Mesenchymal stem cell (in vitro differentiated cells and primary cell): ENCODE measurements around the gene TBCK.

ENCODE experiments used
- DNase-seq: peaks from one replicate; pipeline ENCODE4 v3.0.0-alpha.2; 2013
- H2AFZ ChIP-seq: one replicate; pipeline ENCODE4 v1.6.1; 2013; ENCODE audit warnings: low read depth, mild to moderate bottlenecking, control low read depth, inconsistent platforms, low read length, moderate library complexity
- H2AK5ac ChIP-seq: 2 replicates; pipeline ENCODE4 v1.6.1; 2013; ENCODE audit warnings: low read length, moderate library complexity, mild to moderate bottlenecking, inconsistent platforms; ENCODE audit not compliant: severe bottlenecking
- H2BK120ac ChIP-seq: one replicate; pipeline ENCODE4 v1.6.1; 2013; ENCODE audit warnings: low read depth, mild to moderate bottlenecking, inconsistent platforms, low read length, moderate library complexity
- H2BK12ac ChIP-seq, 2 experiments: one replicate each; pipeline ENCODE4 v1.6.1; 2013; ENCODE audit warnings: inconsistent platforms in 2 of 2, low read length in 2 of 2, mild to moderate bottlenecking in 2 of 2, moderate library complexity in 2 of 2, control low read depth in 1 of 2
- H2BK15ac ChIP-seq: one replicate; pipeline ENCODE4 v1.6.1; 2013; ENCODE audit warnings: mild to moderate bottlenecking, low read depth, inconsistent platforms; ENCODE audit not compliant: poor library complexity, severe bottlenecking
- H2BK5ac ChIP-seq: 2 replicates; pipeline ENCODE4 v1.6.1; 2013; ENCODE audit warnings: low read depth, mild to moderate bottlenecking, low read length, control low read depth, inconsistent platforms; ENCODE audit not compliant: poor library complexity, severe bottlenecking
- H3K14ac ChIP-seq, 2 experiments: one replicate each; pipeline ENCODE4 v1.6.1; 2013; ENCODE audit warnings: inconsistent platforms in 2 of 2, low read length in 2 of 2, control low read depth in 1 of 2, mild to moderate bottlenecking in 1 of 2, moderate library complexity in 1 of 2
- H3K18ac ChIP-seq, 2 experiments: one replicate each; pipeline ENCODE4 v1.6.1; 2013; ENCODE audit warnings: inconsistent platforms in 2 of 2, low read length in 2 of 2, control low read depth in 1 of 2, low read depth in 1 of 2, mild to moderate bottlenecking in 1 of 2
- H3K23ac ChIP-seq, 2 experiments: one replicate each; pipeline ENCODE4 v1.6.1; 2013; ENCODE audit warnings: inconsistent platforms in 2 of 2, low read length in 2 of 2, mild to moderate bottlenecking in 2 of 2, moderate library complexity in 2 of 2, control low read depth in 1 of 2
- H3K27ac ChIP-seq: 2 replicates; pipeline ENCODE4 v1.5.1; 2013; ENCODE audit warnings: mild to moderate bottlenecking, moderate library complexity, low read length, control low read depth, inconsistent platforms; ENCODE audit not compliant: poor library complexity, severe bottlenecking
- H3K27me3 ChIP-seq, 2 experiments: 2 replicates each; pipeline versions ENCODE4 v1.6.1 to v1.7.0; 2013; ENCODE audit warnings: low read length in 2 of 2, mild to moderate bottlenecking in 2 of 2, moderate library complexity in 2 of 2, control low read depth in 1 of 2, inconsistent platforms in 1 of 2; ENCODE audit not compliant: control insufficient read depth in 1 of 2, insufficient read depth in 1 of 2
- H3K36me3 ChIP-seq, 2 experiments: 2 replicates each; pipeline versions ENCODE4 v1.6.1 to v1.7.0; 2013; ENCODE audit warnings: low read length in 2 of 2, control low read depth in 1 of 2, inconsistent platforms in 1 of 2, low read depth in 1 of 2, mild to moderate bottlenecking in 1 of 2; ENCODE audit not compliant: insufficient read depth in 2 of 2, control insufficient read depth in 1 of 2
- H3K4ac ChIP-seq, 2 experiments: one replicate each; pipeline ENCODE4 v1.6.1; 2013; ENCODE audit warnings: inconsistent platforms in 2 of 2, low read length in 2 of 2, mild to moderate bottlenecking in 2 of 2, moderate library complexity in 2 of 2, control low read depth in 1 of 2, low read depth in 1 of 2
- H3K4me1 ChIP-seq: 2 replicates; pipeline ENCODE4 v1.6.1; 2013; ENCODE audit warnings: low read depth, low read length, control low read depth; ENCODE audit not compliant: control insufficient read depth, insufficient read depth
- H3K4me2 ChIP-seq: 2 replicates; pipeline ENCODE4 v1.6.1; 2013; ENCODE audit warnings: low read length, mild to moderate bottlenecking, inconsistent platforms; ENCODE audit not compliant: poor library complexity, severe bottlenecking
- H3K4me3 ChIP-seq, 2 experiments: 2 replicates each; pipeline versions ENCODE4 v1.5.1 to v1.7.0; 2013; ENCODE audit warnings: low read length in 2 of 2, mild to moderate bottlenecking in 2 of 2, control low read depth in 1 of 2, low read depth in 1 of 2; ENCODE audit not compliant: insufficient read depth in 1 of 2
- H3K79me1 ChIP-seq: replicated peaks from 2 replicates; pipeline ENCODE4 v1.6.1; 2013; ENCODE audit warnings: mild to moderate bottlenecking, control low read depth, low read length, inconsistent platforms; ENCODE audit not compliant: poor library complexity, severe bottlenecking
- H3K9ac ChIP-seq: 2 replicates; pipeline ENCODE4 v1.7.0; 2013; ENCODE audit warnings: mild to moderate bottlenecking, low read length, moderate library complexity
- H3K9me3 ChIP-seq: 2 replicates; pipeline ENCODE4 v1.7.0; 2013; ENCODE audit warnings: mild to moderate bottlenecking, low read length; ENCODE audit not compliant: control insufficient read depth
- H4K8ac ChIP-seq: one replicate; pipeline ENCODE4 v1.6.1; 2013; ENCODE audit warnings: inconsistent platforms, mild to moderate bottlenecking, low read length, moderate library complexity
- H4K91ac ChIP-seq: one replicate; pipeline ENCODE4 v1.6.1; 2013; ENCODE audit warnings: mild to moderate bottlenecking, low read length, inconsistent platforms
- WGBS: methylation state at CpG from one replicate; pipeline ENCODE4 v1.1.7; 2013; ENCODE audit warnings: mixed read lengths; 5-methylcytosine and 5-hydroxymethylcytosine counted together

The TBCK gene

DNA sequence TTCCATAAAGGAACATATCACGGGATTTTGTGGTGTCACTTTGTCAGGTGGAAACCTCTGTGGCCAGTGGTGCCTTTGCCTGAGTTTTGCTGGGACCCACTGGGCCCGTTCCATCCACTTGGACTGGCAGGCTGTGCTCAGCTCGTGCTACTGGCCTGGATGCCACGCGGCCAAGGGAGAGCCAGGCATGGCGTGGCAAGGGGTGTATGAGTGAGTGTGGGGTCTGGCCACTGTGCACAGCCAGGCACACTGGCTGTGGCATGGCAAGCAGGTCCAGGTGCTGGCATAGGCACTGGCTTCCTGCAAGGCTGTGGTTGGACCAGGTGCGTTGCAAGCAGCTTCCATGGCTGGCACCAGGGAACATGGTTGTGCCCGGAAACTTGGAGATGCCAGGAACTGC is 60.8 kb downstream of the TBCK start:
- H3K9ac ChIP-seq = no peak overlapping the region
- no peak overlapping the region for H3K4me3 ChIP-seq
- H3K36me3 ChIP-seq = peaks cover 16 to 25% of the 10 kb centered on the region in 2 experiments

DNA sequence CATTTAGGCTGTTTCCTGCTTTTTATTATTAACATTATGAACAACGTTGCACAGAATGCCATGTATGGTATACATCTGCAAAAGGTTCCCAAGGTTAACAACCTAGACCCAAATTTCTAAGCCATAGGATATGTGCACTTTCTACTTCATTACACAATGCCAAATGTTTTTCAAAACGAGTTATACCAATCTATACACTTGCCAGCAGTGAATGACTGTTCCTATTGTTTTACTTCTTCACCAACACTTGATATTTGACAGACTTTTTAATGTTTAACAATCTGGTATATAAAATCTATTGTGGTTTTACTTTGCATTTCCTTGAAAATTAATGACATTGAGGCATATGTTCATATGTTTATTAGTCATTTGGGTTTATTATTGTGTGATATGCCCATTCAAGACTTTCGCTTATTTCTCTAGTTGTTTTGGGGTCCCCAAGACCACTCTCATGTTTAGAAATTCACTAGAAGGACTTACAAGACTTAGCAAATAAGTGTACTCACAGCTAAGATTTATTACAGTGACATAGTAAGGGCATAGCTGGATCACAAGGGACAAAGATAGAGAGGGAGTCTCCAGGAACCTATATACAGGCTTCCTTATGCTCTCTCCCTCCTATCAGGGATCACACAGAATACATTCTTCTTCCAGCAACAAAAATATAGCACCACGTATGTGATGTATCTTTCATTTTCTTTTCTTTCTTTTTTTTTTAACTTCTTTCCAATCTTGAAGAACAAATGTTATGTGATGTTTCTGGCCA is 62.5 kb downstream of the TBCK start:
- no peak overlapping the region for H2AK5ac ChIP-seq
- no peak overlapping the region for H2AFZ ChIP-seq
- H3K9me3 ChIP-seq = no peaks in the 10 kb centered on the region
- H3K23ac ChIP-seq = no peak overlapping the region
- DNase-seq = no peak
- H3K9ac ChIP-seq = no peak overlapping the region
- H3K27me3 ChIP-seq = no peaks in the 10 kb centered on the region
- no peak overlapping the region for H3K27ac ChIP-seq
- H2BK15ac ChIP-seq = no peak overlapping the region
- H3K4ac ChIP-seq = no peak overlapping the region
- H3K36me3 ChIP-seq = peaks cover 16 to 41% of the 10 kb centered on the region in 2 experiments
- H2BK120ac ChIP-seq = no peak overlapping the region
- no peak overlapping the region for H4K8ac ChIP-seq
- no peak overlapping the region for H2BK5ac ChIP-seq
- 48% methylated on average over 2 of the region's 4 CpGs for WGBS
- no peak overlapping the region for H3K18ac ChIP-seq
- no peak overlapping the region for H2BK12ac ChIP-seq
- no peak overlapping the region for H3K14ac ChIP-seq
- H3K4me2 ChIP-seq = no peak overlapping the region
- no peak overlapping the region for H3K4me3 ChIP-seq
- H3K4me1 ChIP-seq = no peaks in the 10 kb centered on the region
- H4K91ac ChIP-seq = no peak overlapping the region
- peaks cover 5% of the 10 kb centered on the region for H3K79me1 ChIP-seq

More for the DNA sequence above, 60.8 kb downstream of the TBCK start:
- no peak for DNase-seq
- H4K91ac ChIP-seq = peak overlapping the region; percentile 47
- H3K27ac ChIP-seq = no peak overlapping the region
- no peak overlapping the region for H2AK5ac ChIP-seq
- H2BK15ac ChIP-seq = no peak overlapping the region
- no peak overlapping the region for H3K4me2 ChIP-seq
- no peak overlapping the region for H3K14ac ChIP-seq
- H3K27me3 ChIP-seq = no peaks in the 10 kb centered on the region
- H2BK120ac ChIP-seq = no peak overlapping the region
- H3K18ac ChIP-seq = no peak overlapping the region
- H3K9me3 ChIP-seq = no peaks in the 10 kb centered on the region
- H3K23ac ChIP-seq = no peak overlapping the region
- H2AFZ ChIP-seq = no peak overlapping the region
- no peaks in the 10 kb centered on the region for H3K4me1 ChIP-seq
- no peak overlapping the region for H2BK5ac ChIP-seq
- no peak overlapping the region for H2BK12ac ChIP-seq
- H3K4ac ChIP-seq = no peak overlapping the region
- H4K8ac ChIP-seq = no peak overlapping the region
- H3K79me1 ChIP-seq = peaks cover 5% of the 10 kb centered on the region
- 96% methylated on average over 8 of the region's 8 CpGs for WGBS

DNA sequence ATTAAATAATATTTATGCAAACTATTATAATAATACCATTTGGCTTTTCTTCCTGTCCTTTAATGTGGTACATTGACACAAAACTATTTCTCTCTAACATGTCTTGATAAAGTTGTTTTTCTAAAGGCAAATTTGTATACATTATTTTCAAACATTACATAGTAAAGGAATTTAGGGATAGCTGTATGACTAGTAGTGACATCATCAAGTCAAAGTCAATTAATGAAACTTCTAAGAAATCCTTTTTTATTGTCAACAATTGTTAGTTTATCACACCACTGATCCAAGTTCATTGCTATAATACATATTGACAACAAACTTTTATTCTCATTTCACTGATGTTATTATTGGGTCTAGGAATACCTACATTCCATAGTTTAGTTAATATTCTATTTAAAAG is 68.4 kb downstream of the TBCK start:
- Histone ChIP-seq H2AFZ (no peak overlapping the region), H3K27me3 (no peaks in the 10 kb centered on the region), H3K9me3 (no peaks in the 10 kb centered on the region), H2BK5ac (no peak overlapping the region), H2BK12ac (no peak overlapping the region), H4K8ac (no peak overlapping the region), H3K4ac (no peak overlapping the region), H3K4me1 (no peaks in the 10 kb centered on the region), H2AK5ac (no peak overlapping the region), H3K4me3 (no peak overlapping the region), H3K27ac (no peak overlapping the region), H3K79me1 (peaks cover 1% of the 10 kb centered on the region), H3K36me3 (peaks cover 3 to 54% of the 10 kb centered on the region in 2 experiments), H3K14ac (no peak overlapping the region), H3K4me2 (no peak overlapping the region), H4K91ac (no peak overlapping the region), H2BK120ac (no peak overlapping the region), H3K18ac (no peak overlapping the region), H2BK15ac (no peak overlapping the region), H3K23ac (no peak overlapping the region), H3K9ac (no peak overlapping the region)
- DNase-seq = no peak

DNA sequence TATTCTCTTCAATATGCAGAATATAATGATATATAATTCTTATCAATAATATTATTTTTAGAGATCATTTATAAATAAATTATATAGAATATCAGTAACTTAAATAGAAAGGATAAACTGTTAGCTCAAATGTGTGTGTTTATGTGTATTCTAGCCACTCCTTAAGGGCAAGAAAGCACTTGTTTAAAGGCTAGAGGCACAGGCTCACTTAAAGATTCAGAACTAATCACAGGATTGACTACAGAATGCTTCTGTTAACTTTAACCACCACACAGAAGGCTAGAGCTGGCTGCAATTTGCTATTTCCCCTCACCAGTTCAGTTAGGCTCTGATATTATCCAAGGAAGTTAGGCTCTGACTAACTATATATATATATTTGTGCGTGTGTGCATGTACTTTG is 69.6 kb downstream of the TBCK start:
- Histone ChIP-seq H2BK15ac (no peak overlapping the region), H3K36me3 (peaks cover 3 to 60% of the 10 kb centered on the region in 2 experiments), H3K18ac (no peak overlapping the region), H3K4me2 (no peak overlapping the region), H2BK5ac (no peak overlapping the region), H2AK5ac (no peak overlapping the region), H3K27ac (no peak overlapping the region), H4K91ac (no peak overlapping the region), H3K79me1 (peaks cover 1% of the 10 kb centered on the region), H3K4me1 (no peaks in the 10 kb centered on the region), H2AFZ (no peak overlapping the region), H2BK120ac (no peak overlapping the region), H3K9me3 (no peaks in the 10 kb centered on the region), H3K9ac (no peak overlapping the region), H3K27me3 (no peaks in the 10 kb centered on the region), H3K4me3 (no peak overlapping the region), H3K4ac (no peak overlapping the region), H3K14ac (no peak overlapping the region), H4K8ac (no peak overlapping the region), H2BK12ac (no peak overlapping the region), H3K23ac (no peak overlapping the region)
- WGBS = no CpG with 5 or more reads among the region's 1 CpG
- DNase-seq = no peak
